NCI-H82 treated with DMSO at 0.1 percent for 48 hours (cell line): Measurements from ENCODE around the gene TACC2.

Experiments
- DNase-seq: peaks from one replicate; lab custom pipeline; 2025; ENCODE audit not compliant: unreplicated experiment; lab: John Stamatoyannopoulos, UW

The TACC2 gene

GRCh38 chr10:122291739-122292138 is 302.8 kb downstream of the TACC2 start:
- no peak for DNase-seq

- DNase-seq: no peak
Measured at GRCh38 chr10:122292376-122292775, 303.4 kb downstream of the TACC2 start.

- no peak for DNase-seq
Measured at GRCh38 chr10:122293156-122293960, 304.4 kb downstream of the TACC2 start.

GRCh38 chr10:122293961-122294380 is 305.0 kb downstream of the TACC2 start:
- DNase-seq: no peak

GRCh38 chr10:122294511-122295450 is 305.8 kb downstream of the TACC2 start:
- DNase-seq: no peak

GRCh38 chr10:122295451-122295809 is 306.5 kb downstream of the TACC2 start:
- no peak for DNase-seq

- no peak for DNase-seq
Measured at GRCh38 chr10:122296363-122297120, 307.6 kb downstream of the TACC2 start.

GRCh38 chr10:122297583-122297982 is 308.6 kb downstream of the TACC2 start:
- DNase-seq: no peak

GRCh38 chr10:122298206-122298597 is 309.2 kb downstream of the TACC2 start:
- DNase-seq: no peak

GRCh38 chr10:122298598-122299301 is 309.8 kb downstream of the TACC2 start:
- DNase-seq: peak; percentile 44

- DNase-seq: no peak
Measured at GRCh38 chr10:122299423-122300075, 310.6 kb downstream of the TACC2 start.

GRCh38 chr10:122301055-122301810 is 312.3 kb downstream of the TACC2 start:
- DNase-seq: no peak

GRCh38 chr10:122301811-122302115 is 312.8 kb downstream of the TACC2 start:
- no peak for DNase-seq

GRCh38 chr10:122302315-122302714 is 313.4 kb downstream of the TACC2 start:
- no peak for DNase-seq

GRCh38 chr10:122303271-122304053 is 314.5 kb downstream of the TACC2 start:
- no peak for DNase-seq
